ENCODE data around the gene HOXB8. TPM values are rescaled to one million over a fixed set of nuclear protein-coding genes. Genes with fewer than 3 reads are reported as not detected.

Gene HOXB8
- total and polyA plus RNA-seq, 4 experiments from 2014 or later: not detected

DNA sequence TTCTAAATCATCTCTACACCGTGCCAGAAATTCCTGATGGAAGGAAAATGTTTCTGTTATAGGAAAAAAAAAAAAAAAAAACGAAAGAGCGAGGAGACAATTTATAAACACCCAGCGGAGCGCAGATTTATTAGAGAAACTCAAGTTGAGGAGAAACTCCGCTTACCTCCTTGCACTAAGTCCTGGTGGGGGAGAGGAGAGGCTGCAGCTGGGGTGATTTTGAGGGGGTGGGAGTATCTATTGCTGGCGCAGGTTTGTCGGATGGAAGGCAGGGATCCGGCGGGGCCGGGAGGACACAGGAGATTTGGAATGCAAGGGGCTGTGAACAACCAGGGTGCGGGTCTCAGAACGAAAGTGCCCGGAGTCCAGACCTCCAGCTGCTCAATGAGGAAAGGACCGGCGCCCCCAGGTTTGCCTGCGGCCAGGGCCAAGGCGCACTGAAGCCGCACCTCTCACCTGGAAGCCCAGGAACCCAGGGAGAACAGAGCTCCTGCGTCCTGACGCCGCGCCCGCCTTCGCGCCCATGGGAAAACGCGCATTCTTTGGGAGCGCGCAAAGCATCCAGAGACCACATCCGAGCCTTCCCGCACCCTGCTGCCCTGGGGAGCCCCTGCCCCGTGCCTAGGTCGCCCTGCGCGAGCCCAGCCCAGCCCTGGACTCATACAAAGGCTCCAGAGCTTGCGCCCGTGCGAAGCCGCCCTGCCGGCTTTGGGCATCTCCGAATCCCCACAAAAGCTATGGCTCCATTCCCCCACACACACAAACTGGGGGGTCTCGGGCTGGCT, 2.6 kb upstream of the HOXB8 start:
- Mint-ChIP-seq H3K27me3 (peaks cover 67 to 81% of the 10 kb centered on the region in 2 donors), H3K9me3 (peaks cover 0 to 6% (median 0%) of the 10 kb centered on the region in 8 donors), H3K36me3 (no peaks in the 10 kb centered on the region), H3K4me1 (peaks cover 20 to 64% (median 34%) of the 10 kb centered on the region in 4 donors), H3K4me3 (peak overlapping the region in 3 of 8 donors; percentile 25 to 59 (median 48)), H3K27ac (peak overlapping the region in 3 of 7 donors; percentile 43 to 81 (median 75))
- peaks cover 88% of the 10 kb centered on the region for H3K27me3 ChIP-seq (ENCODE audit: insufficient read depth, low read length)
- H3K27ac ChIP-seq (ENCODE audit: low read depth, low read length): no peak overlapping the region
- no peak for DNase-seq
- H3K4me1 ChIP-seq (ENCODE audit: insufficient read depth, low read length): peaks cover 40% of the 10 kb centered on the region
- H3K36me3 ChIP-seq (ENCODE audit: insufficient read depth, low read length): no peaks in the 10 kb centered on the region
- intact Hi-C loops (cut with micrococcal nuclease): loop anchor here (1.0 to 2.0 kb wide), 6 partner anchors 281 to 841 kb away; no protein-coding TSS in a partner anchor
- no peak overlapping the region for H3K4me3 ChIP-seq (ENCODE audit: low read length in 2 of 2)
- ChIA-PET POLR2A (ENCODE audit: partially characterized antibody) (interaction anchor here (1.0 to 1.3 kb wide), 3 partner anchors 9 to 19 kb away, joined by 3 to 4 read pairs (median 4); no protein-coding TSS in a partner anchor), CTCF (ENCODE audit: partially characterized antibody) (interaction anchor here (0.8 to 3.2 kb wide), 18 partner anchors 11 to 591 kb away, joined by 3 to 27 read pairs (median 5); partner anchors contain the start of gene HOXB5)
- no peaks in the 10 kb centered on the region for H3K9me3 ChIP-seq (ENCODE audit: control insufficient read depth in 1 of 2, low read length in 2 of 2)

DNA sequence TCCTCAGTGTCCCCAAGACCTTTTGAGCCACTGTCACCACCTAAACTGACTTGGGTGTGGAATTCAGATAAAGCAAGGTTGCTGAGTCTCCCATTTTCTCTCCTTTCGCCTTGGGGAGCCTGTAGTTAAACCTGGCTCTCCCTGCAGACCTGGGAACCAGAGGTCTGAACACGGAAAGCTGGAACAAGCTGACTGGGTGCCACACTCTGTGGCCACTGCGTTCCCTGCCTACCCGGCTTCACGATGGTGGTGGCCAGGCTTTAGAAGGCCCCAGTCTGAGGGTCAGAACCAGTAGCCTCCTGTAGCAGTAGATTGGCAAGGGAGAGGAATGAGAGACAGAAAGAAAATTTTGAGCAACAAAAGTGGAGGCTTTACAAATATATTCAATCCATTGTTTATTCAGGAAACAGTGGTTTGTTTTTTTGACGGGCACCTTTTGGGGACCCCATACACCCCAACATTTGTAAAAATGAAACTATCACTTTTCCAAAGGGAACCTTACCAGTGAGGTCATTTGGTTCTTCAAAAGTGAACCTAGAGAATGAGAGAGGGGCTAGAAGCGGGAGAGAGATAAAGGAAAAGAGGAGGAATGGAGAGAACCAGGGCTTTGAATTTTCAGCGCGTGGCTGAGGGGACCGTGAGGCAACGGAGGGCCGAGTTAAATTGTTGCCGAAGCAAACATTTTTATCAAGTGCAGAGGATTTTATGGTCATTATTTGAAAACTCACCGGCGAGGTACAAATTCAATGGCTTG, 1.8 kb upstream of the HOXB8 start:
- Mint-ChIP-seq H3K9me3 (peaks cover 0 to 6% (median 0%) of the 10 kb centered on the region in 8 donors), H3K27me3 (peaks cover 65 to 77% of the 10 kb centered on the region in 2 donors), H3K4me3 (peak overlapping the region in 3 of 8 donors; percentile 1 to 35 (median 31)), H3K36me3 (no peaks in the 10 kb centered on the region), H3K4me1 (peaks cover 26 to 64% (median 39%) of the 10 kb centered on the region in 4 donors), H3K27ac (peak overlapping the region in 3 of 7 donors; percentile 31 to 81 (median 43))
- POLR2A ChIA-PET (ENCODE audit: partially characterized antibody): interaction anchor here (1.2 kb wide), 1 partner anchor 8 kb away, joined by 4 read pairs; no protein-coding TSS in a partner anchor
- Histone ChIP-seq H3K36me3 (ENCODE audit: insufficient read depth, low read length) (no peaks in the 10 kb centered on the region), H3K27ac (ENCODE audit: low read depth, low read length) (no peak overlapping the region), H3K27me3 (ENCODE audit: insufficient read depth, low read length) (peaks cover 88% of the 10 kb centered on the region), H3K4me3 (ENCODE audit: low read length in 2 of 2) (no peak overlapping the region), H3K4me1 (ENCODE audit: insufficient read depth, low read length) (peaks cover 46% of the 10 kb centered on the region), H3K9me3 (ENCODE audit: control insufficient read depth in 1 of 2, low read length in 2 of 2) (no peaks in the 10 kb centered on the region)
- CTCF ChIA-PET (ENCODE audit: partially characterized antibody): interaction anchor here (1.0 to 3.2 kb wide), 6 partner anchors 12 to 590 kb away, joined by 3 to 26 read pairs (median 12); no protein-coding TSS in a partner anchor
- intact Hi-C loops (cut with micrococcal nuclease): no loop called here
- no peak for DNase-seq

DNA sequence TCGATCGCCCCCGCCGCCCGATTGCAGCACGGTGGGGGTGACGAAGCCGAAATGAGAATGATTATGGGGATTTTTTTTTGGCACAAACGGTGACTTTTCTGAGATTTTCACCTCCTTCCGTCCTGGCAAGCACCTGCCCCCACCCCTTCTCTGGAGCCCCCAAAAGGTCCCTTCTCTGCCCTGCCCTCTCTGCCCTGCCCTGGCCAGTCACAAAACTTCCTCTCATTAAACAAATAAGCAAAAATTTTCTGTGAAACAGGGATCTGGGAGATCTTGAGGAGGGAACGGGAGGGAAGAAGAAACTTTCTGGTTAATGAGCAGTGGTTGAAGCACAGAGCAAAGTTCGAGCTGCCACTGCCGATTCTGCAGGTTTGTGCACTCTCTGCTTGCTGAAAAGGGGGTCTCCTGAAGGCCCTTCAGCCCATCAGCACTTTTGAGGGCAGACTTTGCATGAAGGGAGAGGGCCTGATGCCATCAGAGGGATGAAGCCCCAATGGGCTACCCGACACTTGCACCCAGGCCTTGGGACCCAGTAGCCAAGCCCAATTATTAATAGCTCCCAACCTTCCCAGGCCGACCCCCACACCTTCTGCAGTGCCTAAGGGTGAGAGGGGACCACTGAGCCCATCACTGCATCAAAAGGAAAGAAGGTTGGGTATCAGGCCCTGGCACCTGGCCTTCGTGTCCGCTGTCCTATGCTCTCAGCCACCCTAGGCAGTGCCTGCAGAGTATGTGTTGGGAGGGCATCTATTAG, 1.0 kb upstream of the HOXB8 start:
- no peaks in the 10 kb centered on the region for H3K36me3 ChIP-seq (ENCODE audit: insufficient read depth, low read length)
- ChIA-PET POLR2A (ENCODE audit: partially characterized antibody) (no interaction called here), CTCF (ENCODE audit: partially characterized antibody) (interaction anchor here (1.1 to 3.9 kb wide), 6 partner anchors 7 to 588 kb away, joined by 3 to 16 read pairs (median 4); partner anchors contain the start of gene HOXB5)
- Mint-ChIP-seq H3K27ac (peak overlapping the region in 3 of 7 donors; percentile 31 to 57 (median 43)), H3K4me1 (peaks cover 31 to 72% (median 44%) of the 10 kb centered on the region in 4 donors), H3K9me3 (peaks cover 0 to 6% (median 0%) of the 10 kb centered on the region in 8 donors), H3K27me3 (peaks cover 61 to 78% of the 10 kb centered on the region in 2 donors), H3K4me3 (peak overlapping the region in 2 of 8 donors; percentile 43 to 49), H3K36me3 (no peaks in the 10 kb centered on the region)
- H3K4me1 ChIP-seq (ENCODE audit: insufficient read depth, low read length): peaks cover 54% of the 10 kb centered on the region
- peaks cover 86% of the 10 kb centered on the region for H3K27me3 ChIP-seq (ENCODE audit: insufficient read depth, low read length)
- intact Hi-C loops (cut with micrococcal nuclease): no loop called here
- H3K9me3 ChIP-seq (ENCODE audit: control insufficient read depth in 1 of 2, low read length in 2 of 2): no peaks in the 10 kb centered on the region
- no peak for DNase-seq
- H3K4me3 ChIP-seq (ENCODE audit: low read length in 2 of 2): no peak overlapping the region
- no peak overlapping the region for H3K27ac ChIP-seq (ENCODE audit: low read depth, low read length)

DNA sequence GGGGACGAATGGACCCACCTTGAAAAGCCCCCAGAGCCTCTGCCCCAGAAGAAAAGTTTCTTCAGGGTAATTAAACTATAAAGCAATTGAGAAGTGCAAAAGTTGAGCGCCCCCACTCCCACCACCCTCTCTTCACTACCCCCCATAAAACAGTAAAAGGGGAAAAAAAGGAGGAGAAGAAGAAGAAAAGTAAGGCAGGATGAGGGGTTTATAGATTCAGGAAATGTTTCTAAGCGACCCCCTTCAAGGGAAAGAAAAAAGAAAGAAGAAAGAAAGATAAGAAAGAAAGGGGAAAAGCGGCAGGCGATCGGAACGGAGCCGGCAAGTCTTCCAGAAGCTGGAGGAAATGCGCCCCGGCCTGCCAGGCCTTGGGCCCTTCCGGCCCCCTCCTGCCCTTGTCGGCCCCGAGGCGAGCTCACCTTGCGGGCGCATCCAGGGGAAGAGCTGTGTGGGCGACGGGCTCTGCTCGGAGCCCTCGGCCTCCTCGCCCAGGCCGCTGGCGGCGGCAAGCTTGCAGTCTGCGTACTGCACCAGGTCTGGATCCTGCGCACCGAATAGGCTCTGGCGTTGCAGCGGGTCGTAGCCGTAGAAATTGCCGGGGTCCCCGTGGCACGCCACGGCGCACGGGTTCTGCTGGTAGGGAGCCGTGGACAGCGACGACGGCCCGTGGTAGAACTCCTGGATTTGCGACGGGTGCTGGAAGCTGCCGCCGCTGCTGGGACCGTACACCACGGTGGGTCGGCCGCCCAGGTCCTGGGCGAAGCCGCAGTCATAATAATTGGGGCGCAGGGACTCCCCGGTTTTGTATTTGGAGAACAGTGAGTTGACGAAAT, 1.0 kb downstream of the HOXB8 start:
- H3K36me3 Mint-ChIP-seq: peaks cover 0 to 6% of the 10 kb centered on the region in 2 donors
- peak overlapping the region; percentile 41 to 92 (median 76) for H3K4me3 Mint-ChIP-seq
- intact Hi-C loops (cut with micrococcal nuclease): no loop called here
- H3K27me3 Mint-ChIP-seq: peaks cover 50 to 71% of the 10 kb centered on the region in 2 donors
- no peaks in the 10 kb centered on the region for H3K9me3 ChIP-seq (ENCODE audit: control insufficient read depth in 1 of 2, low read length in 2 of 2)
- no peaks in the 10 kb centered on the region for H3K36me3 ChIP-seq (ENCODE audit: insufficient read depth, low read length)
- H3K27ac ChIP-seq (ENCODE audit: low read depth, low read length): no peak overlapping the region
- peaks cover 77% of the 10 kb centered on the region for H3K27me3 ChIP-seq (ENCODE audit: insufficient read depth, low read length)
- H3K4me1 Mint-ChIP-seq: peaks cover 33 to 77% (median 48%) of the 10 kb centered on the region in 4 donors
- CTCF ChIA-PET (ENCODE audit: partially characterized antibody): interaction anchor here (0.5 to 3.9 kb wide), 7 partner anchors 9 to 586 kb away, joined by 3 to 16 read pairs (median 5); partner anchors contain the start of genes HOXB5 and HOXB9
- H3K27ac Mint-ChIP-seq: peak overlapping the region in 3 of 7 donors; percentile 41 to 82 (median 43)
- H3K9me3 Mint-ChIP-seq: peaks cover 0 to 6% (median 0%) of the 10 kb centered on the region in 8 donors
- DNase-seq: peak in 2 of 5 donors; percentile 40 to 42
- POLR2A ChIA-PET (ENCODE audit: partially characterized antibody): interaction anchor here (0.7 to 1.3 kb wide), 7 partner anchors 9 to 593 kb away, joined by 3 to 6 read pairs (median 4); partner anchors contain the start of gene HOXB9
- H3K4me3 ChIP-seq (ENCODE audit: low read length in 2 of 2): peak overlapping the region in 1 of 2 donors; percentile 20
- H3K4me1 ChIP-seq (ENCODE audit: insufficient read depth, low read length): peaks cover 67% of the 10 kb centered on the region

- peak in 4 of 5 donors; percentile 56 to 64 (median 57) for DNase-seq
- Histone ChIP-seq H3K27me3 (ENCODE audit: insufficient read depth, low read length) (peaks cover 71% of the 10 kb centered on the region), H3K4me1 (ENCODE audit: insufficient read depth, low read length) (peaks cover 58% of the 10 kb centered on the region), H3K27ac (ENCODE audit: low read depth, low read length) (no peak overlapping the region), H3K9me3 (ENCODE audit: control insufficient read depth in 1 of 2, low read length in 2 of 2) (no peaks in the 10 kb centered on the region), H3K4me3 (ENCODE audit: low read length in 2 of 2) (peak overlapping the region; percentile 23 to 33), H3K36me3 (ENCODE audit: insufficient read depth, low read length) (no peaks in the 10 kb centered on the region)
- ChIA-PET POLR2A (ENCODE audit: partially characterized antibody) (interaction anchor here (0.7 to 1.2 kb wide), 5 partner anchors 11 to 592 kb away, joined by 3 to 5 read pairs (median 3); no protein-coding TSS in a partner anchor), CTCF (ENCODE audit: partially characterized antibody) (interaction anchor here (0.6 to 3.9 kb wide), 13 partner anchors 10 to 588 kb away, joined by 3 to 16 read pairs (median 4); no protein-coding TSS in a partner anchor)
- Mint-ChIP-seq H3K36me3 (peaks cover 0 to 6% of the 10 kb centered on the region in 2 donors), H3K4me1 (peaks cover 27 to 67% (median 40%) of the 10 kb centered on the region in 4 donors), H3K27ac (peak overlapping the region in 3 of 7 donors; percentile 6 to 85 (median 43)), H3K4me3 (peak overlapping the region; percentile 79 to 93 (median 84)), H3K27me3 (peaks cover 42 to 69% of the 10 kb centered on the region in 2 donors), H3K9me3 (peaks cover 0 to 6% (median 0%) of the 10 kb centered on the region in 8 donors)
- intact Hi-C loops (cut with micrococcal nuclease): no loop called here
These were observed 2.0 kb downstream of the HOXB8 start for GRCh38 chr17:48612854-48613691.

Data from CD4-positive, alpha-beta memory T cell (primary cell).